Measurements from ENCODE around the gene CELF4. TPM values are rescaled to one million over a fixed set of nuclear protein-coding genes. Genes with fewer than 3 reads are reported as not detected.
A peak's percentile ranks its signal among the peaks of the same experiment; 100 is the strongest.

The CELF4 gene
- total and polyA plus RNA-seq, 2 experiments from 2014 or later, result 0.24 TPM; not detected in 1

DNA sequence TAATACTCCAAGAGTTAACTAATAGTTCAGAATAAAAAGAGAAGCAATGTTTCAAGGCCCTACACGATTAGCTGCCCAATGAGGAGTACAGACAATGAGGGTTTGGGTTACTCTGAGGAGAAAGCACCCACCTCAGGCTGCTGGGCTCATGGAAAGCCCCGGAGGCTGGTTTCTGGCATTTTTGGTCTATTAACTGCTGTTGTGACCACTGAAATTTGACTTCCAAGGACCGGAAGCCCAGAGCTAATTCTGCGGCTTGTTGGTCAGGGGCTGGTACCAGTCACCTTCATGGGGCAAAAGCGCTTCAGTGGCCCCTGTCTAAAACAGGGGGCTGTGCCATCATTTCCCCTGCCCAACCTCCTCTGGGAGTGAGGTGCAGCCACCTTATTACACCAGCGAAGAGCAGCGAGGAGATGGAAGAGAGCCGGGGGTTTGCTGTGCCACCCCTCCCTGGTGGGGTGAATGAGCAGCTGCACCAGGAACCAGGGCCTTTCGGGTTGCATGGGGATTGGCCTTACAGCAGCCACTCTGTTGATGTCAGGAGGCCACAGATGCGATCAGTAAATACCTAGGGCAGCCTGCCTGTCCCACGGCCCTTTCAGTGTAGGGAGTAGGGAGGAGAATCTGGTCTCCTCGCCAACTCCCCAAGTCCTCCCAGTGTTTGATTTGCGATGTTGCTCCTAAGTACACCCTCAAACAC, 131.3 kb downstream of the CELF4 start:
- no peaks in the 10 kb centered on the region for H3K36me3 ChIP-seq (ENCODE audit: low read depth)
- H3K4me2 ChIP-seq (ENCODE audit: unreplicated experiment), result no peak overlapping the region
- H3K9me2 ChIP-seq (ENCODE audit: insufficient read depth), result no peaks in the 10 kb centered on the region
- no peak overlapping the region for H3K27ac ChIP-seq
- H3K4me1 ChIP-seq (ENCODE audit: insufficient read depth), result no peaks in the 10 kb centered on the region
- H2AFZ ChIP-seq, result no peak overlapping the region
- in situ Hi-C loops (cut with MboI), result no loop called here
- WGBS, 2 experiments (ENCODE audit: low coverage in 1 of 2, low lambda C conversion rate in 2 of 2, missing lambda C conversion rate in 2 of 2), result 70 to 71% methylated on average over 13 of the region's 13 CpGs
- H3K27me3 ChIP-seq (replicated peaks; ENCODE audit: insufficient read depth), result peaks cover 26% of the 10 kb centered on the region
- H3K4me3 ChIP-seq, result no peak overlapping the region
- TF ChIP-seq EZH2phosphoT487 (IDR thresholded peaks at IDR 0.05; ENCODE audit: insufficient read depth, low read depth) (no peak), EZH2 (IDR thresholded peaks at IDR 0.05; ENCODE audit: insufficient read depth, poor library complexity, severe bottlenecking) (no peak)
- H3K9ac ChIP-seq, result no peak overlapping the region
- H3F3A ChIP-seq (ENCODE audit: insufficient read depth), result no peaks in the 10 kb centered on the region
- no peak for DNase-seq
- H3K79me2 ChIP-seq (ENCODE audit: insufficient read depth), result no peaks in the 10 kb centered on the region
- H3K9me3 ChIP-seq (ENCODE audit: low read depth), result no peaks in the 10 kb centered on the region
- H4K20me1 ChIP-seq (ENCODE audit: insufficient read depth), result no peaks in the 10 kb centered on the region

DNA sequence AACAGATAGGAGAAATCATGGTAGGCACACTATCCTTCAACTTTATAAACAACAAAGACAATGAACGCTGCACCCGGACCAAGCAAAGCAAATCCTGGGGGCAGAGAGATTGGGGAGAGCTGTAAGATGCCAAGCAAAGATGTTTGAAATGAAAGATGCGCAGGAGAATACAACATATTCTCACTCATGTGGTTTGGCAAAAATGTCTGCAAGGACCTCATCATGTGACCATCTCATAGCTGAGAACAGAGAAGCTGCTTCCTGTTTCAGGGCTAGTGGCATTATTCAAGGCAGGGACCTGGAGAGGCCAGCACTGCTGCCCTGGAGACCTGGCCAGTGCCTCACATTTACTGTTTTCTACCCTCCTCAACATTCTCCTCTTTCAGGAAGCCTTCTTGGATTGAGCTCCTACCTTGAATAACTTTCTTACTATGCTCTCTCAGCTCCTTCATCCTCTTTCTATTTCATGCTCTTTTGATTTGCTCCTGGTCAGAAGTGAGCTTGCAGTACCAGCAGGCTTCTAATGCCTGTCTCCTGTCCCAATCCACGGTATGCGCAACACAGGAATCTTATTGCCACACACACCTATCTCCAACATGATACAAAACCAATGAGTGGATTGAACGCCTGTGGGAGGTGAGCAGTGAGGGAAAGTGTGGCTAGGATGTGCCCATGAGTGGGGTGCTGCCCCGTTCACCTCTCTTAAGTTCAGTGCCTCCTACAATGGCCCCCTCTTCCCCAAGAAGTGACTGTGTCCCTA, 133.0 kb downstream of the CELF4 start:
- Histone ChIP-seq H3K4me3 (no peak overlapping the region), H2AFZ (no peak overlapping the region), H4K20me1 (ENCODE audit: insufficient read depth) (no peaks in the 10 kb centered on the region), H3K9me3 (ENCODE audit: low read depth) (no peaks in the 10 kb centered on the region), H3K9me2 (ENCODE audit: insufficient read depth) (no peaks in the 10 kb centered on the region), H3K9ac (no peak overlapping the region), H3F3A (ENCODE audit: insufficient read depth) (no peaks in the 10 kb centered on the region), H3K79me2 (ENCODE audit: insufficient read depth) (no peaks in the 10 kb centered on the region), H3K4me1 (ENCODE audit: insufficient read depth) (no peaks in the 10 kb centered on the region), H3K27ac (no peak overlapping the region), H3K36me3 (ENCODE audit: low read depth) (no peaks in the 10 kb centered on the region), H3K4me2 (ENCODE audit: unreplicated experiment) (no peak overlapping the region), H3K27me3 (replicated peaks; ENCODE audit: insufficient read depth) (peaks cover 26% of the 10 kb centered on the region)
- in situ Hi-C loops (cut with MboI), result no loop called here
- TF ChIP-seq EZH2 (IDR thresholded peaks at IDR 0.05; ENCODE audit: insufficient read depth, poor library complexity, severe bottlenecking) (no peak), EZH2phosphoT487 (IDR thresholded peaks at IDR 0.05; ENCODE audit: insufficient read depth, low read depth) (no peak)
- DNase-seq, result peak; percentile 14
- 69 to 74% methylated on average over 7 of the region's 7 CpGs for WGBS, 2 experiments (ENCODE audit: low coverage in 1 of 2, low lambda C conversion rate in 2 of 2, missing lambda C conversion rate in 2 of 2)

DNA sequence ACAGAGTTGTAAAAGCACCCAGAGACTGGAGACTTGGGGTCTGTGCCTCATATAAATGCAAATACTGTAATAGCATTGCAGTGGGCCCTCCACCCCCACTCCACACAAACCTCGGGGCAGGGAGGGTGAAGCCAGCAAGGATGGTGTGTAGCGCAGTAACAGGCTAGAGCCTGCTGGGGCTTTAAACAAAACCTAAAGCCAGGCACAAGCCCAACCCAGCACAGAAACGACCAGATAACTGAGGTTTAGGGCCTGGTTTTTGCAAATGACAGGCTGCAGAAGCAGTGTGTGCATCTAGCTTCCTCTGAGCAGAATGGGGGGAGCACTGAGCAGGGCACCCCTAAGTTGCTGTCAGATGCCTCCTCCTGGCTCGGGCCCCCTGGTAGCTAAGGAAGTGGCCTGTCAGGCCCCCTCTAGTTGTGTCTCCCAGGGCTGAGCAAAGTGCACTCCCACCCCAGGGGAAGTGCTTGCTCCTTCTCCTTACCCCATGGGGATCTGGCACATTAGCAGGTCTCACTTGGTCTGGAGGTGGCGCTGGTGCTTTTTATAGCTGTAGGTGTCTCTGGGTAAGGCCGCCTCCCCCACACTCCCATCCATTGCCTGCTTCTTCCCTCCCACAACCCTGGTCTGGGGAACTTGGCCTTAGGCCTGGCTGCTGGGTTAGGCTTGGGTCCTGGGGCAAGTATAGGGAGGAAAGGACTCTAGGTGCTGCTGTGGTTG, 135.1 kb downstream of the CELF4 start:
- DNase-seq, result no peak
- H4K20me1 ChIP-seq (ENCODE audit: insufficient read depth), result no peaks in the 10 kb centered on the region
- H3K27me3 ChIP-seq (replicated peaks; ENCODE audit: insufficient read depth), result peaks cover 8% of the 10 kb centered on the region
- no peaks in the 10 kb centered on the region for H3K36me3 ChIP-seq (ENCODE audit: low read depth)
- in situ Hi-C loops (cut with MboI), result no loop called here
- no peak overlapping the region for H2AFZ ChIP-seq
- H3K9ac ChIP-seq, result no peak overlapping the region
- H3F3A ChIP-seq (ENCODE audit: insufficient read depth), result no peaks in the 10 kb centered on the region
- H3K4me3 ChIP-seq, result no peak overlapping the region
- no peak overlapping the region for H3K4me2 ChIP-seq (ENCODE audit: unreplicated experiment)
- H3K4me1 ChIP-seq (ENCODE audit: insufficient read depth), result no peaks in the 10 kb centered on the region
- H3K79me2 ChIP-seq (ENCODE audit: insufficient read depth), result no peaks in the 10 kb centered on the region
- no peaks in the 10 kb centered on the region for H3K9me3 ChIP-seq (ENCODE audit: low read depth)
- H3K27ac ChIP-seq, result no peak overlapping the region
- no peaks in the 10 kb centered on the region for H3K9me2 ChIP-seq (ENCODE audit: insufficient read depth)
- TF ChIP-seq EZH2 (IDR thresholded peaks at IDR 0.05; ENCODE audit: insufficient read depth, poor library complexity, severe bottlenecking) (no peak), EZH2phosphoT487 (IDR thresholded peaks at IDR 0.05; ENCODE audit: insufficient read depth, low read depth) (no peak)
- WGBS, 2 experiments (ENCODE audit: low coverage in 1 of 2, low lambda C conversion rate in 2 of 2, missing lambda C conversion rate in 2 of 2), result 53 to 54% methylated on average over 6 of the region's 6 CpGs

DNA sequence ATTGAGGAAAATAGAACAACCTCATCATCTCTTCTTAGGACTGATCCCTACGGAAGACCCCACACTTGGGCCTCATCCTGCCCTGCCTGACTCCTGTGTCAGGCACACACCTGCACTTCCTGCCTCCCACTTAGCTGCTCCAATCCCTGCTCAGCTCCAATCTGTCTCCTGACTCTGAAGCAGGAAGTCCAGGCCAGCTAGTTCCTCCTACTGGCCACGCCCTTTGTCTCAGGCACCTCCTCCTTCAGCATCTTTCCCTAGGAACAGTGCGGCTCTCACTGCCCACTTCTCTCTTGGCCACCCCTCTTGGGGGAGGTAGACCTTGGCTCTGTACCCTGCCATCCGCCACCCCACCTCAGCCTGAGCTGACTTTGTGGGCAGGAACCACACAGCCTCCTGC, 135.8 kb downstream of the CELF4 start:
- Histone ChIP-seq H3K9me2 (ENCODE audit: insufficient read depth) (no peaks in the 10 kb centered on the region), H3K4me3 (no peak overlapping the region), H3K9me3 (ENCODE audit: low read depth) (no peaks in the 10 kb centered on the region), H3K79me2 (ENCODE audit: insufficient read depth) (no peaks in the 10 kb centered on the region), H3K4me1 (ENCODE audit: insufficient read depth) (no peaks in the 10 kb centered on the region), H3K4me2 (ENCODE audit: unreplicated experiment) (no peak overlapping the region), H3F3A (ENCODE audit: insufficient read depth) (no peaks in the 10 kb centered on the region), H4K20me1 (ENCODE audit: insufficient read depth) (no peaks in the 10 kb centered on the region), H3K27me3 (replicated peaks; ENCODE audit: insufficient read depth) (0 out of 2 replicates have a peak, but pooled peaks cover 1% of the 10 kb centered on the region), H3K36me3 (ENCODE audit: low read depth) (no peaks in the 10 kb centered on the region), H3K27ac (no peak overlapping the region), H3K9ac (no peak overlapping the region), H2AFZ (no peak overlapping the region)
- TF ChIP-seq EZH2phosphoT487 (IDR thresholded peaks at IDR 0.05; ENCODE audit: insufficient read depth, low read depth) (no peak), EZH2 (IDR thresholded peaks at IDR 0.05; ENCODE audit: insufficient read depth, poor library complexity, severe bottlenecking) (no peak)
- in situ Hi-C loops (cut with MboI), result no loop called here
- no peak for DNase-seq
- 63 to 77% methylated on average over 4 of the region's 4 CpGs for WGBS, 2 experiments (ENCODE audit: low coverage in 1 of 2, low lambda C conversion rate in 2 of 2, missing lambda C conversion rate in 2 of 2)

Data from GM23248 (cell line).